Parathyroid adenoma (tissue), 2 donors: Measurements from ENCODE around the gene TOP3B.

Experiments used
- H2AFZ ChIP-seq: fragments of 300-600 bp; sonication (generic); one replicate; pipeline ENCODE4 v1.7.0; 2017; ENCODE audit warnings: antibody characterized with exemption, mild to moderate bottlenecking
- H3K27ac ChIP-seq: fragments of 300-600 bp; sonication (generic); one replicate; pipeline ENCODE4 v1.7.0; 2017
- H3K27me3 ChIP-seq: fragments of 300-600 bp; sonication (generic); one replicate; pipeline ENCODE4 v1.7.0; 2017; ENCODE audit warnings: low read length; ENCODE audit not compliant: control insufficient read depth, insufficient read depth
- H3K36me3 ChIP-seq: fragments of 300-600 bp; sonication (generic); one replicate; pipeline ENCODE4 v1.7.0; 2017; ENCODE audit warnings: low read length; ENCODE audit not compliant: control insufficient read depth, insufficient read depth
- H3K4me1 ChIP-seq: fragments of 300-600 bp; sonication (generic); one replicate; pipeline ENCODE4 v1.7.0; 2017; ENCODE audit warnings: control low read depth
- H3K4me2 ChIP-seq: fragments of 300-600 bp; sonication (generic); one replicate; pipeline ENCODE4 v1.7.0; 2017; ENCODE audit warnings: low read length
- H3K4me3 ChIP-seq: fragments of 300-600 bp; sonication (generic); one replicate; pipeline ENCODE4 v1.7.0; 2017; ENCODE audit warnings: low read depth, low read length
- H3K79me2 ChIP-seq: fragments of 300-600 bp; sonication (generic); one replicate; pipeline ENCODE4 v1.7.0; 2017; ENCODE audit warnings: control low read depth
- H3K9ac ChIP-seq: fragments of 300-600 bp; sonication (generic); one replicate; pipeline ENCODE4 v1.7.0; 2017; ENCODE audit warnings: mild to moderate bottlenecking
- H3K9me3 ChIP-seq: fragments of 300-600 bp; sonication (generic); one replicate; pipeline ENCODE4 v1.7.0; 2017; ENCODE audit warnings: low read length; ENCODE audit not compliant: control insufficient read depth
- TF ChIP-seq, protein P1 (sequence below): fragments of 300-600 bp; sonication (generic); IDR thresholded peaks from one replicate; pipeline ENCODE4 v1.7.0; 2017; ENCODE audit warnings: antibody characterized with exemption, mild to moderate bottlenecking
- donor health status: primary hyperparathyroidism.

Gene TOP3B

DNA sequence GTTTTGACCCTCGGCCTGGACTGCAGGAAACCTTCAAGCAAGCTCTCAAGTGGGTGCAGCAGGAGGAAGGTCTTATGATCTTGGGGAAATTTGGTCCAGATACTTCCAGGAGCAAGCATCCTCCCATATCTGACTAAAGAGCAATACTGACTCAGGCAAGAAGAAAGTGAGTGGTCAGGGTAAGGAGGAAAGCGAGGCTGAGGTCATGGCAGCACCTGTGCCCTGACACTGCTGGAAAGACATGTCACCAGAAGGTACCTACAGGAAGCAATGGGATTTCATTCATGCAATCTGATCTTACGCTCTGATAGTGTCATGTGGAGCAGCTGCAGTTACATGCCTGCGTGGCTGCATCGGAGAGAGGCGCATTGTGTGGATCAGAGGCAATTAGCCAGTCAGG lies 6.5 kb upstream of the TOP3B start:
- Histone ChIP-seq H3K27me3 (no peaks in the 10 kb centered on the region), H3K4me3 (no peak overlapping the region), H2AFZ (no peak overlapping the region)

DNA sequence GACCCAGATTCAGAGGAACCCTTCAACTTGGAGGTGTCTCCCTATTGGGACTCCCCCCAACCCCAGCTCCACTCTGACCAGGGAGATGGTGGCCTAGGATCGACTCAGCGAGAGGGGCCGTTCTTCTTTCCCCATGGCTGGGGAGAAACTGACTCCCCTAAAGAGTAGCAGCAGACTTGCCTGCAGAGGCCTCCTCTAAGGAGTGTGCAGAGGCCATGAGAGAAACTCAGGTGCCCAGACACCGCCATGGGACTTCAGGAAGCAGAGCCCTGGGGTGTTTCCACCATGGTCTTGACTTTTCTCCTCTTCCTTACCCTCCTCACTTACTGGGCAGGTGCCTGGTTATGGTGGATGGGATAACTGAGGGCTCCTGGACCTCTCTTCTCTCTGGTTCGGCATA lies 2.6 kb upstream of the TOP3B start:
- Histone ChIP-seq H3K9me3 (no peaks in the 10 kb centered on the region), H3K27ac (no peak overlapping the region), H3K4me3 (no peak overlapping the region), H3K36me3 (no peaks in the 10 kb centered on the region), H3K27me3 (no peaks in the 10 kb centered on the region), H3K79me2 (no peaks in the 10 kb centered on the region), H2AFZ (no peak overlapping the region), H3K9ac (no peak overlapping the region), H3K4me1 (no peaks in the 10 kb centered on the region), H3K4me2 (no peak overlapping the region)
- TF ChIP-seq, protein P1, sequence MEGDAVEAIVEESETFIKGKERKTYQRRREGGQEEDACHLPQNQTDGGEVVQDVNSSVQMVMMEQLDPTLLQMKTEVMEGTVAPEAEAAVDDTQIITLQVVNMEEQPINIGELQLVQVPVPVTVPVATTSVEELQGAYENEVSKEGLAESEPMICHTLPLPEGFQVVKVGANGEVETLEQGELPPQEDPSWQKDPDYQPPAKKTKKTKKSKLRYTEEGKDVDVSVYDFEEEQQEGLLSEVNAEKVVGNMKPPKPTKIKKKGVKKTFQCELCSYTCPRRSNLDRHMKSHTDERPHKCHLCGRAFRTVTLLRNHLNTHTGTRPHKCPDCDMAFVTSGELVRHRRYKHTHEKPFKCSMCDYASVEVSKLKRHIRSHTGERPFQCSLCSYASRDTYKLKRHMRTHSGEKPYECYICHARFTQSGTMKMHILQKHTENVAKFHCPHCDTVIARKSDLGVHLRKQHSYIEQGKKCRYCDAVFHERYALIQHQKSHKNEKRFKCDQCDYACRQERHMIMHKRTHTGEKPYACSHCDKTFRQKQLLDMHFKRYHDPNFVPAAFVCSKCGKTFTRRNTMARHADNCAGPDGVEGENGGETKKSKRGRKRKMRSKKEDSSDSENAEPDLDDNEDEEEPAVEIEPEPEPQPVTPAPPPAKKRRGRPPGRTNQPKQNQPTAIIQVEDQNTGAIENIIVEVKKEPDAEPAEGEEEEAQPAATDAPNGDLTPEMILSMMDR = no peak

More for the DNA sequence above, 6.5 kb upstream of the TOP3B start:
- no peak overlapping the region for H3K4me2 ChIP-seq
- H3K4me1 ChIP-seq = no peaks in the 10 kb centered on the region
- H3K79me2 ChIP-seq = no peaks in the 10 kb centered on the region
- no peak overlapping the region for H3K27ac ChIP-seq
- H3K9ac ChIP-seq = no peak overlapping the region
- H3K9me3 ChIP-seq = no peaks in the 10 kb centered on the region
- H3K36me3 ChIP-seq = no peaks in the 10 kb centered on the region
- TF ChIP-seq, protein P1 = no peak

DNA sequence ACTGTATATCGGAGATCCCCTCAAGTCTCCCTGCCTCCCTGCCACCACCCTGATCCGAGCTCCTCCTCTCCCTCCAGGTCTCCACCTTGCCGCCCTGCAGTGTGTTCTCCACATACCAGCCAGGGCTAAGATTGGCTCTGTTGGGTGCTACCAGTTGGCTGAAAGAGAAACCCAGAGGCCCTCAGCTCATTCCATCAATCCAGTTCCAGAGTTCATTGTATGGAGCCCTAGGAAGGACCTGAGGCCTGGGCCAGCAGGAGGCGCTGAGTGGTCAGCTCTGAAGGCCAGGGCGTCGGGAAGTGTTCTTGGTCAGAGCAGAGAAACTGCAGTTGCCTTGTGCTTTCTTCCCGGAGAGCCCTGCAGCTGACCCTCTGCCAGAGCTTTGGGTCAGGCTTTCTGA lies 2.2 kb upstream of the TOP3B start:
- Histone ChIP-seq H3K9me3 (no peaks in the 10 kb centered on the region), H2AFZ (no peak overlapping the region), H3K79me2 (no peaks in the 10 kb centered on the region), H3K4me2 (no peak overlapping the region), H3K4me3 (no peak overlapping the region), H3K36me3 (no peaks in the 10 kb centered on the region), H3K4me1 (no peaks in the 10 kb centered on the region), H3K27me3 (no peaks in the 10 kb centered on the region), H3K9ac (no peak overlapping the region), H3K27ac (no peak overlapping the region)
- TF ChIP-seq, protein P1 = no peak

DNA sequence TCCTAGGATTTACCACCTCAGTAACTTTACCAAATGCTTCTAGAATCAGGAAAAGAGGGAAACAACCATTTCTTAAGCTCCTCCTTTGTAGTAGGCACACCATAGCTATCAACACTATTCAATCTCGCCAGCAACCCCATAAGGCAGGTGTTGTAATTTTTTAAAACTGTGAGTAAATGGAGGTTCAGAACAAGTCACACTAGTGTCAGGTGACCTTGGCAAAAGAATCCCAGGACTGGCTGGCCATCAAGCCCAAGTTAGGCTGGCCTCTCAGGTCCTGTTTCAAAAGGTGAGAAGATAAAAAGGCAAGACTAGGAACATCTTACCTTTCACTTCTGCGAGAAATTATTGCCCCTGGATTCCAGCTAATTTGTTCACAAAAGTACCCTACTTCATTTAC lies 713 bp downstream of the TOP3B start:
- no peaks in the 10 kb centered on the region for H3K36me3 ChIP-seq
- no peaks in the 10 kb centered on the region for H3K4me1 ChIP-seq
- H2AFZ ChIP-seq = peak overlapping the region; percentile 93
- H3K27ac ChIP-seq = no peak overlapping the region
- peak overlapping the region; percentile 82 for H3K4me2 ChIP-seq
- H3K27me3 ChIP-seq = no peaks in the 10 kb centered on the region
- peak overlapping the region; percentile 79 for H3K4me3 ChIP-seq
- TF ChIP-seq, protein P1 = no peak
- H3K9me3 ChIP-seq = no peaks in the 10 kb centered on the region
- no peak overlapping the region for H3K9ac ChIP-seq
- H3K79me2 ChIP-seq = no peaks in the 10 kb centered on the region

DNA sequence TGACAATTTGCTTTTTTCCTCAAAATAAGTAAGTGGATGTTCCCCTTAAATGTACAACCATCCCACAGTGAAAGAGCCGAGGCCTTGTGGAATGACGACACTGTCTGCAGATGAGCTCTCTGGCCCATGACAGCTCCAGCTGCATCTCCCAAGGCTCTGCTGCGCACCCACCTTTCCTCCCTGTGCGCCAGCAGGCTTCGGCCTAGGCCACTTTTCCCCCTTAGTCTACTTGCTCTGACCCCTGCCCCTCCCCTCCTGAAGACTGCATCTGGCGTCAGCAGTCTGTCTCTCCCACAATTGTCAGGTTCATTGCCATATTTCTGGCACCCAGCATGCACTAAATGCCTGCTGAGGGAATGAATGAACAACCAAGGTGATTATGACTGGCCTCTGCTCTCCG lies 2.0 kb downstream of the TOP3B start:
- H3K27me3 ChIP-seq = no peaks in the 10 kb centered on the region
- no peak overlapping the region for H3K9ac ChIP-seq
- TF ChIP-seq, protein P1 = no peak
- H2AFZ ChIP-seq = no peak overlapping the region
- peaks cover 2% of the 10 kb centered on the region for H3K79me2 ChIP-seq
- H3K4me1 ChIP-seq = no peaks in the 10 kb centered on the region
- no peak overlapping the region for H3K4me2 ChIP-seq
- no peak overlapping the region for H3K27ac ChIP-seq
- H3K4me3 ChIP-seq = no peak overlapping the region
- H3K36me3 ChIP-seq = no peaks in the 10 kb centered on the region
- H3K9me3 ChIP-seq = no peaks in the 10 kb centered on the region
